DMS53 treated with DMSO at 0.1 percent for 48 hours (cell line): ENCODE results near the gene MECR.

Experiments
- DNase-seq: peaks from one replicate; lab custom pipeline; 2025; ENCODE audit not compliant: unreplicated experiment; lab: John Stamatoyannopoulos, UW

Gene MECR

GRCh38 chr1:29255134-29255666, 24.5 kb upstream of the MECR start:
- DNase-seq = no peak

DNA sequence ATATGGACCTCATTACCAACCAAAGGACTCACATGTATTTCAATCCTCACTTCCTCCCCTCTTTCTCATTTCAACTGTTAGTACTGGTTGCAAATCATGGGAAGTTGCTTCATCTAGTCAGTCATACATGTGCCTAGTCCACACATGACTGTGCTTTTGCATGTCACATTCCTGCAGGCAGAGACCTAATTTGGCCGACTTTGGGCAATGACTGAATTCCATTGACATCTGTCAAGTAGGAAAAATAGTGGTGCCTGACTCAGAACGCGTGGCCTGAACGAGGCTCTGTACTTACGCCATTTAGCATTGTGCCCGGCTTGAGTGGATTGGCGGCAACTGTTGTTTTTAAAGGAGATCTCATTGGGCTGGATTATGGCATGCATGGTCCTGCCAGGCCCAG, 23.6 kb upstream of the MECR start:
- DNase-seq = no peak

DNA sequence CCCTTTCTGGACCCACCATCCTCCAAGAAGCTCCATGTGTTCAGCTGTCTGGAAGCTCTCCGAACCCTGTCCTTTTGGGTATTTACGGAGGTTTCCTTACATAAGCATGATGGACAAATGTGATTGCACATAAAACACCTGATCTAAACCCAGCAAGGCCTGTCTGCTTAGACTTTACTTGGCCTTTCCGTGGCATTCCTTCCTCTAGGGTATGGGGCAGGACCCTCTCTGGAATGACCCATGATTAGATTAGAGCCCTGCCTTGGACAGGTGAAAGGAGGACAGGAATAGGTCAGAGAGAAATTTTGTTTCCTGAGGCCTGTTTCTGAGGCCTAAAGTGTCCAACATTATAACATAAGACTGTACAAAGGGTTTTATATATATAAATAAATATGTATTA, 22.4 kb upstream of the MECR start:
- no peak for DNase-seq

GRCh38 chr1:29251164-29252124, 20.7 kb upstream of the MECR start:
- no peak for DNase-seq

DNA sequence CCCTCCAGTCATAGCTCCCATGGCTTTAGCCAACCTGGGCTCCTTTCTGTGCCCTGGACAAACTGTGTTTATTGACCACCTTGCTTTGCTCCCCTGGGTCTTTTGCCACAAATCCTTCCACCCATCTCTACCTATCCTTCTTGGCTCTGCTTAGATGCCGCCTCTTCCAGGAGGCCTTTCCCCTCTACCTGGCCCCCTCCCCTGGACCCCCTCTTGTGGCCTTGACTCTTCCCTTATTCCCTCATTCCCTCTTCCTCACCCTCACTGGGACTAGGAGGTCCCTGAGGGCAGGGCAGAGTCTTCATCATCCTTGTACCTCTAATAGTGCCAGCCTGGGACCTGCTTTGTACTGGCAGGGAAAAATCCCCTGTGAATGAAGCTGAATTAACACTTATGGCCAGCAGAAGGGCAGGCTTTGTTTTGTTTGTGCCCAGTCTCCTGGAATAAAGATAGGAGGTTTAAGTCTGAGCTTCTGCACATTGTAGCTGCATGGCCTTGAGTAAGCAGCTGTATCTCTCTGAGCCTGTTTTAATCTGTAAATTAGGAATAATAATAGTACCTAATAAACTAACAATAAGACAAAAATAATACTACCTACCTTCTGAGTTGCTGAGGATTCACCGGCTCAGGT, 19.3 kb upstream of the MECR start:
- DNase-seq = no peak

DNA sequence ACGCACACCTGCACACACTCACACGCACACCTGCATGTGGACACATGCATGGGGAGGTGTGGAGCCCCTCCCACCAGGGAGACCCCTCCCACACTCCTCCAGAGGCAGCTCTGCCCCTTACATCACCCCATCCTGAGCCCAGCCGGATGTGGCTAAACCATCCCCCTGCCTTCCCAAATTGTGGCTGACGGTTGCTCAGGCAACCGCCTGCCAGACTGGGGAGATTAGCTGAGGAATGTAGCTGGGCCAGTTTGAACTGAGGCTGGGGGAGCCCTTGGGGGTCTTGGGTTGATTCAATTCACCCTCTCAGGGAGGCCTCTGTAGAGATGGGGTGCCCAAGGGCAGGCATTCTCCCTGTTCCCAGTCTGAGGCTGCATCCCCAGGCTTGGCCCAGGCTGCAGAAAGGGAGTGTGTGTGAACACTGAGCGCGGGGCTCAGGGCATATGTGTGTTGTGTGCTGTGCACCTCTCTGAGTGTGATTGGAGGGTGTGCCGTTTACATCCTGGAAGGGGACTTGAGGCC, 18.5 kb upstream of the MECR start:
- no peak for DNase-seq

DNA sequence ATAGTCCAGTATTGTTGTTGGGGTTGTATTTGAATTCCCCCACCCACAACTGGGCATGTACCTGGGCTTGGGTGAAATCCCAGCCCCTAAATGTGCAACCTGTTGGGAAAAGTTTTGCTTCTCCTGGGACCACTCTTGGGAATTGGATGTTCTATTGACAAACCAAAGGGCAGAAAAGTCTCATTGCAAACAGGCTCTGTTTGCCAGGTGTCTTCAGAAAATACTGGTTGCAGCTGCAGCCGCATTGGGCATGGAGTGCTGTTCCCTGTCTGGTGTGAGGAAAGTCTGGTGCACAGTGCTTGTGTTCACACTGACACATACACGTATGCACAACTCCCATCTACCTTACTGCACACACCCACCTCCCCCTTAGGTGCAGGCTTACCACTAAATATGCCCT, 17.7 kb upstream of the MECR start:
- no peak for DNase-seq

DNA sequence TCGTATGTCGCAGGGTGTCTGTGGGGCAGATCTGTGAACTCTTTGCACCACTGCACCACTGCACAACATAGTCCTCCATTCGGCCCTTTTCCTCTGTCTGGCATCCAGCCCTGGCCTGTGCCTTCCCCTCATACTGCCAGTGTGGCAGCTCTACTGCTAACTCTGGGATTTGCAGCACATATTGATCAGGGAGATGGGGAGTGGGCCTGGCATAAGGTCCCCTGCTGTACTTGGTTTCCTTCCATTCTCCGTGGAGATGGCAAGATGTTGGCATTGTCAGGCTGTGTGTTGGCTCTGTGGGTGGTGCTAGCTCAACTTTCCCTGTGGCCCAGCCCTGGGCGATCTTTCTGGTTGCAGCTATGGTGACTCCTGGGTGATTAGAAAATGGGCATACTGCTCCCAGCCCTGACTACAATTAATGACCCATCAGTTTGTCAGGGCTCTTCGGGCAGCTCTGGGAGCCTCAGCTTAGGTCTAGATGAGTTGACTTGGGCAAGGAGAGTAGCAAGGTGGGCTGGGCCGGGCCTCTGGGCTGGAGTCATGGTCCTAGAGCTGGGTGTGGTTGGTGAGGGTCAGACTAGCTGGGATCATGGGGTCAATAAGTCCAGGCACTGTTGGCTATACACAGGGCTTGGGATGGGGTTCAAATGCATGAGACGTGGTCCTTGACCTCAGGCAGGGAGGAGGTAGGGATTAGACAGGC, 17.0 kb upstream of the MECR start:
- DNase-seq = no peak

- no peak for DNase-seq
These were observed 16.3 kb upstream of the MECR start for GRCh38 chr1:29247044-29247443.

GRCh38 chr1:29245876-29246275, 15.1 kb upstream of the MECR start:
- DNase-seq = no peak

DNA sequence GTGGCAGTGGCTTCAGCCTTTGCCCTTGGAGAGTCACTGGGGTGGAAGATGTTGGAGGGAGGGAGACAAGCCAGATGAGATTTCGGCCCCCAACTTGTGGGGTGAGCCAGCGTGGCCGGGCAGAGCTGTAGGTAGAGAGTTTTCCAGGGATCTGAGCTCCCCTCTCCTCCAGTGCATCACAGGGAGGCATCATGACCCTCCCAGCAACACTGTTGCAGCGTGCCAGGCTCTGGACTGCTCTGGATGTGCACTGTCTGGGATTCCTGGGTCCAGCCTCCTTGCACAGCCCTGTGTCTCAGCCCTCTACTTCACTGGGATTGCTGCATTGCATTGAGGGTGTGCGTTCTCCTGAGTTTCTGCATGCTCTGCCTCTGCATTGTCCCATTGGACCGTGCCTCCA, 14.5 kb upstream of the MECR start:
- DNase-seq = no peak

- DNase-seq = no peak
These were observed 13.1 kb upstream of the MECR start for GRCh38 chr1:29243871-29244200.

- DNase-seq = no peak
These were observed 12.5 kb upstream of the MECR start for GRCh38 chr1:29243023-29243870.

DNA sequence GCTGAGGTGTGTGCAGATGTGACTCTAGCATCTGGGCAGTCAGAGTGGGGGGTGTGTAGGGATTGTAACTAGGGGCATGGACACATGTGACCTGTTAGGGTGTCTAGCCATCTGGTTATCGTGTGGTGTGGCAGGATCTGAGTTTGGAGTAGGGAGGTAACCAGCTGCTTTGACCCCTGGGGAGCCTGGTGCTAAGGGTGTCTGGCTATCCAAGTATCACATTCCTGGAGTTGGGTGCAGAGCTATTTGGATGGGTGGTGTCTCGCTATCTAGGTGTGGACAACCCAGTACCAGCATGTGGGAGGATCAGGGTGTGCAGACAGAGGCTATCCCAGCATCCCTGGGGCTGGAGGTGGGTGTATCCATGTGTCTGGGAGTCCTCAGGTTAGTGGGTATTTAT, 10.3 kb upstream of the MECR start:
- DNase-seq = no peak

DNA sequence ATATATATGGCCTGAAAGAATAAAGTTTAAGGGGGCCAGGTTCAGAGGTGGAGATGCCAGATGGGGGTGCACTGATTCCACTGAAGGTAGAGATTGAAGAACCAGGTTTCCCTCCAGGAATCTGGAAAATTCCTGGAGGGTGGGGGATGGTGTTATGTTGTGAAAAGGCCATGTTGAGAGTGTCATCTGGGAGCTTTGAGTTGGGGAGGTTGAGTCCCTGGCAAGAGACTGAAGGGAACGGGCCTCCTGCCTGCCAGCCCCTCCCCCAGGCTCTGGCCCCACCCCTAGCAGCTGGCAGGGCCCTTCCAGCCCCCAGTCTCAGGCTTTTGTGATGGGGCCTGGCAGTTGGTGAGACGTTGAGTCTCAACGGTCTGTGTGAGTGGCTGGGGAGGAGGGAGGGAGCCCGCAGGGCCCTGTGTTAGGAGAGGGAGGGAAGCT, 9.7 kb upstream of the MECR start:
- DNase-seq = no peak

GRCh38 chr1:29239142-29239541, 8.4 kb upstream of the MECR start:
- DNase-seq = no peak

GRCh38 chr1:29238620-29239002, 7.9 kb upstream of the MECR start:
- DNase-seq = no peak

- peak; percentile 29 for DNase-seq
These were observed 7.3 kb upstream of the MECR start for GRCh38 chr1:29237852-29238619.

DNA sequence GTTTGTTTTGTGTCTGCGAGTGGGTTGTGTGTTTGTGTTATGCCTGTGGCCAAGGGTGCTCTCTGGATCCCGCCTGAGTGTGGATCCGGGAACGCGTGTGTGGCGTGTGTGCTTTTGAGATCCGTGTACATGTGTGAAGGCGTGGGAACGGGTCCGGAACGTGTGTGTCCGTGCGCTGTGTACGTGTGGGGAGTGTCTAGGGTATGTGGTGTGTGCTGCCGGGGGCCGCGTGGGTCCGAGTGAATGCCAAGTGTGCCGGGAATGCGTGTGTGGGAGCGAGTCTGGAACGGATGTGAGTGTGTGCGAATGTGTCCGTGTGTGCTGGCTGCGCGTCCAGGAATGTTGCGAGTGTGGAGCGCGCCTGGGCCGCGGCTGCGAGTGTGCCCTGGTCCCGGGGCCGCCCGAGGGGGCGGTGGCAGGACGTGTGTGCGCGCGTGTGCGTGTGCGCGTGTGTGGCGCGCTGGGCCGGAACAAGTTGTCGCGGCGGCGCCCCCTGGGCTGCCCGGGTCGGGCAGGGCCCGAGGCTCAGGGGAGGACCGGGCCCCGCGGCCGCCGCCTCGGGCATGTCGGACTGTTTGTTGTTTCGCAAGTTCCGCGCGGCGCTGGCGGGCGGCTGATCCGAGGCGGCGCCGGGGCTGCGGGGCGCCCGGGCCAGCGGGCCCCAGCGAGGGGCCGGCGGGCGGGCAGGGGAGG, 6.5 kb upstream of the MECR start:
- no peak for DNase-seq
